H9 (cell line): ENCODE measurements around the gene ARPC1B. TPM values are rescaled to one million over a fixed set of nuclear protein-coding genes. Genes with fewer than 3 reads are reported as not detected.

Source experiments
- DNase-seq: peaks from one replicate; pipeline ENCODE4 v3.0.0-alpha.2; 2017
- H2AFZ ChIP-seq: one replicate; pipeline ENCODE4 v1.6.1; 2013; ENCODE audit warnings: mild to moderate bottlenecking, low read length, control low read depth, moderate library complexity
- H2AK5ac ChIP-seq: 2 replicates; pipeline ENCODE4 v1.6.1; 2013; ENCODE audit warnings: low read length, control low read depth, mixed read lengths; ENCODE audit not compliant: insufficient read length
- H2BK120ac ChIP-seq: one replicate; pipeline ENCODE4 v1.6.1; 2013; ENCODE audit warnings: low read depth, mild to moderate bottlenecking, low read length, control low read depth, inconsistent platforms; ENCODE audit not compliant: poor library complexity, severe bottlenecking
- H2BK12ac ChIP-seq: 2 replicates; pipeline ENCODE4 v1.6.1; 2013; ENCODE audit warnings: low read length, control low read depth, mixed read lengths, low read depth; ENCODE audit not compliant: insufficient read length
- H2BK15ac ChIP-seq: 2 replicates; pipeline ENCODE4 v1.6.1; 2013; ENCODE audit warnings: low read depth, low read length, control low read depth
- H2BK20ac ChIP-seq: one replicate; pipeline ENCODE4 v1.6.1; 2013; ENCODE audit warnings: low read depth, mild to moderate bottlenecking, low read length, control low read depth, inconsistent platforms; ENCODE audit not compliant: poor library complexity, severe bottlenecking
- H2BK5ac ChIP-seq: 2 replicates; pipeline ENCODE4 v1.6.1; 2013; ENCODE audit warnings: low read length, control low read depth, mixed read lengths; ENCODE audit not compliant: insufficient read length
- H3K14ac ChIP-seq: 2 replicates; pipeline ENCODE4 v1.6.1; 2013; ENCODE audit warnings: low read length, control low read depth; ENCODE audit not compliant: insufficient read depth
- H3K18ac ChIP-seq: 2 replicates; pipeline ENCODE4 v1.6.1; 2013; ENCODE audit warnings: low read depth, mild to moderate bottlenecking, mixed read lengths, low read length, control low read depth; ENCODE audit not compliant: insufficient read length
- H3K23ac ChIP-seq: 2 replicates; pipeline ENCODE4 v1.6.1; 2013; ENCODE audit warnings: low read length, control low read depth, mixed read lengths, low read depth; ENCODE audit not compliant: insufficient read length
- H3K23me2 ChIP-seq: 2 replicates; pipeline ENCODE4 v1.6.1; 2013; ENCODE audit warnings: low read depth, mild to moderate bottlenecking, mixed read lengths, low read length, control low read depth; ENCODE audit not compliant: insufficient read length, poor library complexity, severe bottlenecking
- H3K27ac ChIP-seq: 2 replicates; pipeline ENCODE4 v1.5.1; 2013; ENCODE audit warnings: low read length, control low read depth, mixed read lengths, low read depth; ENCODE audit not compliant: insufficient read length
- H3K27me3 ChIP-seq: 2 replicates; pipeline ENCODE4 v1.6.1; 2013; ENCODE audit warnings: low read length, control low read depth, inconsistent platforms; ENCODE audit not compliant: insufficient read depth
- H3K4ac ChIP-seq: 2 replicates; pipeline ENCODE4 v1.6.1; 2013; ENCODE audit warnings: low read depth, mild to moderate bottlenecking, control low read depth, inconsistent platforms, low read length, moderate library complexity
- H3K4me1 ChIP-seq: 2 replicates; pipeline ENCODE4 v1.6.1; 2013; ENCODE audit warnings: low read length, control low read depth, inconsistent platforms; ENCODE audit not compliant: insufficient read depth
- H3K4me2 ChIP-seq: 2 replicates; pipeline ENCODE4 v1.6.1; 2013; ENCODE audit warnings: low read length, control low read depth, mixed read lengths; ENCODE audit not compliant: insufficient read length, insufficient read depth
- H3K56ac ChIP-seq: 2 replicates; pipeline ENCODE4 v1.6.1; 2013; ENCODE audit warnings: low read depth, mild to moderate bottlenecking, mixed read lengths, low read length, control low read depth; ENCODE audit not compliant: insufficient read length
- H3K79me1 ChIP-seq: 2 replicates; pipeline ENCODE4 v1.6.1; 2013; ENCODE audit warnings: low read depth, mild to moderate bottlenecking, moderate library complexity, low read length, control low read depth, inconsistent platforms; ENCODE audit not compliant: insufficient read depth, poor library complexity, severe bottlenecking
- H3K79me2 ChIP-seq: 2 replicates; pipeline ENCODE4 v1.6.1; 2013; ENCODE audit warnings: low read length, control low read depth, inconsistent platforms; ENCODE audit not compliant: insufficient read depth
- H3K9ac ChIP-seq: 2 replicates; pipeline ENCODE4 v1.6.1; 2013; ENCODE audit warnings: low read length, control low read depth, mixed read lengths; ENCODE audit not compliant: insufficient read length; ENCODE audit errors: extremely low read depth
- H3K9me3 ChIP-seq: one replicate; pipeline ENCODE4 v1.6.1; 2013; ENCODE audit warnings: low read depth, low read length, inconsistent platforms; ENCODE audit not compliant: control insufficient read depth
- H3T11ph ChIP-seq: one replicate; pipeline ENCODE4 v1.6.1; 2013; ENCODE audit warnings: mild to moderate bottlenecking, low read length, control low read depth, inconsistent platforms
- H4K20me1 ChIP-seq: one replicate; pipeline ENCODE4 v1.6.1; 2013; ENCODE audit not compliant: control insufficient read depth, insufficient read length, insufficient read depth
- H4K5ac ChIP-seq: 2 replicates; pipeline ENCODE4 v1.6.1; 2013; ENCODE audit warnings: low read depth, mild to moderate bottlenecking, mixed read lengths, low read length, control low read depth; ENCODE audit not compliant: insufficient read length
- H4K8ac ChIP-seq: replicated peaks from 2 replicates; pipeline ENCODE4 v1.6.1; 2013; ENCODE audit warnings: low read length, control low read depth, mixed read lengths, low read depth; ENCODE audit not compliant: insufficient read length
- H4K91ac ChIP-seq: 2 replicates; pipeline ENCODE4 v1.6.1; 2013; ENCODE audit warnings: low read depth, mild to moderate bottlenecking, moderate library complexity, mixed read lengths, low read length, control low read depth; ENCODE audit not compliant: insufficient read length
- H3K27ac Mint-ChIP-seq, 3 experiments: 2 replicates in 2 of 3; 3 replicates in 1 of 3; pipeline ENCODE4 v1.8.0; 2020 to 2021; ENCODE audit warnings: mixed read lengths in 3 of 3, mild to moderate bottlenecking in 1 of 3, moderate library complexity in 1 of 3
- H3K27me3 Mint-ChIP-seq: 2 replicates; pipeline ENCODE4 v1.8.0; 2021; ENCODE audit warnings: low read depth, mild to moderate bottlenecking, moderate library complexity, mixed read lengths
- H3K36me3 Mint-ChIP-seq, 3 experiments: 2 replicates in 2 of 3; 3 replicates in 1 of 3; pipeline ENCODE4 v1.8.0; 2020 to 2021; ENCODE audit warnings: low read depth in 3 of 3, mixed read lengths in 3 of 3; ENCODE audit not compliant: insufficient read depth in 1 of 3
- H3K4me1 Mint-ChIP-seq, 2 experiments: 2 replicates each; pipeline ENCODE4 v1.8.0; 2020; ENCODE audit warnings: mixed read lengths in 2 of 2
- H3K4me3 Mint-ChIP-seq, 2 experiments: 2 replicates in 1 of 2; 3 replicates in 1 of 2; pipeline ENCODE4 v1.8.0; 2020 to 2021; ENCODE audit warnings: mild to moderate bottlenecking in 2 of 2, mixed read lengths in 2 of 2, moderate library complexity in 1 of 2
- H3K9me3 Mint-ChIP-seq, 2 experiments: 2 replicates in 1 of 2; 3 replicates in 1 of 2; pipeline ENCODE4 v1.8.0; 2020; ENCODE audit warnings: mild to moderate bottlenecking in 2 of 2, mixed read lengths in 2 of 2, moderate library complexity in 1 of 2
- CTCF ChIP-seq: fragments of 200-600 bp; sonication (generic); conservative IDR thresholded peaks from 3 replicates; pipeline ENCODE4 v1.8.0; 2021; ENCODE audit warnings: antibody characterized with exemption, mild to moderate bottlenecking
- WGBS: extraction: QIAGEN DNeasy Blood & Tissue Kit; methylation state at CpG from one replicate; pipeline ENCODE4 v1.1.7; 2013; ENCODE audit warnings: missing lambda C conversion rate, low lambda C conversion rate, mixed read lengths; ENCODE audit not compliant: insufficient read length; ENCODE audit errors: extremely low coverage; 5-methylcytosine and 5-hydroxymethylcytosine counted together
- total RNA-seq: library from RNA; stranded (reverse); gene quantifications from 2 replicates; pipeline ENCODE4 v1.2.1, GENCODE V29; 2021

Gene ARPC1B
- total RNA-seq, 1 experiment from 2014 or later, result 56.3 TPM

GRCh38 chr7:99420986-99421385 lies 46.5 kb downstream of the ARPC1B start:
- no peaks in the 10 kb centered on the region for H3K27me3 ChIP-seq
- peaks cover 3% of the 10 kb centered on the region for H4K20me1 ChIP-seq
- no peak overlapping the region for H3K4ac ChIP-seq
- H3K9me3 Mint-ChIP-seq, result no peaks in the 10 kb centered on the region
- no peaks in the 10 kb centered on the region for H3K23me2 ChIP-seq
- no peaks in the 10 kb centered on the region for H3K79me1 ChIP-seq
- H3K27ac Mint-ChIP-seq, result 0 out of 7 replicates have a peak overlapping the region, but pooled peaks of 1 of the 3 experiments have one; percentile 18
- H2BK12ac ChIP-seq, result no peak overlapping the region
- no peaks in the 10 kb centered on the region for H3K27me3 Mint-ChIP-seq
- no peak overlapping the region for H3K18ac ChIP-seq
- H3K4me1 Mint-ChIP-seq, result peaks cover 8% of the 10 kb centered on the region in 2 experiments
- no peak for DNase-seq
- no peaks in the 10 kb centered on the region for H3K9me3 ChIP-seq
- H3K79me2 ChIP-seq, result no peaks in the 10 kb centered on the region
- H3K36me3 Mint-ChIP-seq, result peaks cover 51 to 92% (median 87%) of the 10 kb centered on the region in 3 experiments; a peak in 6 of 7 replicates
- H2BK120ac ChIP-seq, result no peak overlapping the region
- no peak overlapping the region for H3K4me2 ChIP-seq
- no CpG with 5 or more reads among the region's 7 CpGs for WGBS
- H2BK20ac ChIP-seq, result no peak overlapping the region
- no peaks in the 10 kb centered on the region for H3K4me1 ChIP-seq
- no peak overlapping the region for H3T11ph ChIP-seq
- H2AFZ ChIP-seq, result no peak overlapping the region
- H3K27ac ChIP-seq, result no peak overlapping the region
- H4K5ac ChIP-seq, result no peak overlapping the region
- H3K9ac ChIP-seq, result no peak overlapping the region
- H3K56ac ChIP-seq, result no peak overlapping the region
- no peak overlapping the region for H3K4me3 Mint-ChIP-seq
- H4K91ac ChIP-seq, result no peak overlapping the region
- no peak overlapping the region for H3K14ac ChIP-seq
- H2BK15ac ChIP-seq, result no peak overlapping the region
- H2AK5ac ChIP-seq, result no peak overlapping the region
- H3K23ac ChIP-seq, result no peak overlapping the region
- no peak for TF ChIP-seq CTCF
- no peak overlapping the region for H2BK5ac ChIP-seq
- H4K8ac ChIP-seq, result no peak overlapping the region
